GM18526 (cell line): ENCODE data around the gene FBLN2.

Experiments used
- POLR2A ChIP-seq: IDR thresholded peaks from 3 replicates; pipeline ENCODE4 v1.6.1; 2011; ENCODE audit not compliant: insufficient read length; ENCODE audit errors: extremely low read depth

Gene FBLN2

GRCh38 chr3:13620281-13620680 is 71.4 kb downstream of the FBLN2 start:
- TF ChIP-seq POLR2A: no peak

GRCh38 chr3:13620776-13621365 is 71.9 kb downstream of the FBLN2 start:
- no peak for TF ChIP-seq POLR2A

- TF ChIP-seq POLR2A: no peak
These were observed 72.7 kb downstream of the FBLN2 start for GRCh38 chr3:13621381-13622221.

GRCh38 chr3:13622356-13622755 is 73.4 kb downstream of the FBLN2 start:
- no peak for TF ChIP-seq POLR2A

- TF ChIP-seq POLR2A: no peak
These were observed 74.3 kb downstream of the FBLN2 start for GRCh38 chr3:13623101-13623654.

GRCh38 chr3:13624021-13624420 is 75.1 kb downstream of the FBLN2 start:
- no peak for TF ChIP-seq POLR2A

- TF ChIP-seq POLR2A: no peak
These were observed 75.8 kb downstream of the FBLN2 start for GRCh38 chr3:13624671-13625125.

GRCh38 chr3:13626396-13626795 is 77.5 kb downstream of the FBLN2 start:
- TF ChIP-seq POLR2A: no peak

GRCh38 chr3:13626915-13627460 is 78.1 kb downstream of the FBLN2 start:
- TF ChIP-seq POLR2A: no peak

GRCh38 chr3:13627681-13628080 is 78.8 kb downstream of the FBLN2 start:
- no peak for TF ChIP-seq POLR2A

- TF ChIP-seq POLR2A: no peak
These were observed 79.5 kb downstream of the FBLN2 start for GRCh38 chr3:13628432-13628831.

- TF ChIP-seq POLR2A: no peak
These were observed 80.1 kb downstream of the FBLN2 start for GRCh38 chr3:13628841-13629551.

GRCh38 chr3:13629644-13630043 is 80.7 kb downstream of the FBLN2 start:
- TF ChIP-seq POLR2A: no peak

- no peak for TF ChIP-seq POLR2A
These were observed 82.3 kb downstream of the FBLN2 start for GRCh38 chr3:13631256-13631655.

GRCh38 chr3:13633176-13633575 is 84.3 kb downstream of the FBLN2 start:
- no peak for TF ChIP-seq POLR2A
